Esophagus muscularis mucosa (tissue), 4 donors: ENCODE results near the gene SEMA4B. TPM values are rescaled to one million over a fixed set of nuclear protein-coding genes. Genes with fewer than 3 reads are reported as not detected.

Experiments used
- DNase-seq: peaks from one replicate; pipeline ENCODE4 v3.0.0-alpha.2; 2017; ENCODE audit errors: extremely low spot score
- H3K27ac ChIP-seq, 4 donors: fragments of 200-600 bp; sonication (generic); replicated peaks in 1 of 4; 1 replicate in 3 of 4; 2 replicates in 1 of 4; pipeline ENCODE4 v1.5.1; 2016 to 2019; ENCODE audit warnings: mild to moderate bottlenecking in 1 of 4
- H3K27me3 ChIP-seq, 4 donors: fragments of 200-600 bp; sonication (generic); one replicate each; pipeline versions ENCODE4 v1.5.1 to v1.6.0; 2016 to 2019
- H3K36me3 ChIP-seq, 4 donors: fragments of 200-600 bp; sonication (generic); one replicate each; pipeline ENCODE4 v1.5.1; 2016 to 2019
- H3K4me1 ChIP-seq, 4 donors: fragments of 200-600 bp; sonication (generic); one replicate each; pipeline ENCODE4 v1.5.1; 2016 to 2019
- H3K4me3 ChIP-seq, 4 donors: fragments of 200-600 bp; sonication (generic); 1 replicate in 2 of 4; 2 replicates in 2 of 4; pipeline ENCODE4 v1.5.1; 2016 to 2019; ENCODE audit warnings: mild to moderate bottlenecking in 4 of 4, moderate library complexity in 1 of 4
- H3K9me3 ChIP-seq, 4 donors: fragments of 200-600 bp; sonication (generic); 1 replicate in 3 of 4; 2 replicates in 1 of 4; pipeline ENCODE4 v1.5.1; 2016 to 2019
- CTCF ChIP-seq, 3 experiments: fragments of 200-600 bp in 2 of 3; fragments of 450-650 bp in 1 of 3; sonication (generic) in 2 of 3; IDR thresholded peaks; one replicate each; pipeline ENCODE4 v1.5.1; 2017 to 2019; ENCODE audit warnings: antibody characterized with exemption in 3 of 3, mild to moderate bottlenecking in 2 of 3, moderate library complexity in 1 of 3
- EP300 ChIP-seq: sonication (generic); formaldehyde crosslinking; IDR thresholded peaks from one replicate; pipeline ENCODE4 v1.6.1; 2017; ENCODE audit warnings: antibody characterized with exemption
- POLR2A ChIP-seq: fragments of 450-650 bp; IDR thresholded peaks from one replicate; pipeline ENCODE4 v1.6.1; 2017; ENCODE audit warnings: antibody characterized with exemption, moderate library complexity, mild to moderate bottlenecking, low read depth
- POLR2AphosphoS5 ChIP-seq, 2 donors: sonication (generic); formaldehyde crosslinking; IDR thresholded peaks; one replicate each; pipeline ENCODE4 v1.6.1; 2017; ENCODE audit warnings: antibody characterized with exemption in 2 of 2
- WGBS: methylation state at CpG from one replicate; pipeline ENCODE4 v1.1.5; 2018; 5-methylcytosine and 5-hydroxymethylcytosine counted together
- intact Hi-C: fragments of 100-400 bp; cut with DNase I; formaldehyde crosslinking; loops from one replicate; pipeline ENCODE4 v1.15.1; 2023
- total RNA-seq, 4 donors: library from RNA; depleted of rRNA; stranded (reverse); fragments of >200 nt; gene quantifications; one replicate each; pipeline versions ENCODE4 v1.1.0 to v1.2.1, GENCODE V29; 2016

Gene SEMA4B
- total RNA-seq, 4 donors from 2014 or later: 30.7 to 68.3 (median 43.4) TPM

- no peaks in the 10 kb centered on the region for H3K9me3 ChIP-seq
- peaks cover 50 to 58% (median 54%) of the 10 kb centered on the region in 4 donors for H3K4me1 ChIP-seq
- no peak overlapping the region for H3K4me3 ChIP-seq
- no peaks in the 10 kb centered on the region for H3K27me3 ChIP-seq
- no peak for DNase-seq
- peaks cover 0 to 28% (median 20%) of the 10 kb centered on the region in 4 donors for H3K36me3 ChIP-seq
- WGBS: 59% methylated on average over 5 of the region's 13 CpGs
- peak overlapping the region; percentile 33 to 57 (median 48) for H3K27ac ChIP-seq
- intact Hi-C loops: no loop called here
- TF ChIP-seq EP300 (no peak), POLR2AphosphoS5 (IDR thresholded peaks at IDR 0.05) (no peak), CTCF (IDR thresholded peaks at IDR 0.05) (no peak), POLR2A (no peak)
Observed at GRCh38 chr15:90211440-90212143, 10.5 kb downstream of the SEMA4B start.

GRCh38 chr15:90212221-90213098 lies 11.3 kb downstream of the SEMA4B start:
- peak overlapping the region; percentile 33 to 54 (median 38) for H3K27ac ChIP-seq
- H3K36me3 ChIP-seq: peaks cover 5 to 31% (median 16%) of the 10 kb centered on the region in 4 donors
- no peak for TF ChIP-seq POLR2A
- TF ChIP-seq EP300: no peak
- no peak for TF ChIP-seq CTCF (IDR thresholded peaks at IDR 0.05)
- TF ChIP-seq POLR2AphosphoS5 (IDR thresholded peaks at IDR 0.05): no peak
- WGBS: 77% methylated on average over 24 of the region's 35 CpGs
- no peaks in the 10 kb centered on the region for H3K9me3 ChIP-seq
- peaks cover 42 to 53% (median 47%) of the 10 kb centered on the region in 4 donors for H3K4me1 ChIP-seq
- no peak for DNase-seq
- no peaks in the 10 kb centered on the region for H3K27me3 ChIP-seq
- intact Hi-C loops: no loop called here
- no peak overlapping the region for H3K4me3 ChIP-seq

- Histone ChIP-seq H3K4me1 (peaks cover 37 to 52% (median 45%) of the 10 kb centered on the region in 4 donors), H3K4me3 (no peak overlapping the region), H3K9me3 (no peaks in the 10 kb centered on the region), H3K27me3 (no peaks in the 10 kb centered on the region), H3K36me3 (peaks cover 7 to 32% (median 21%) of the 10 kb centered on the region in 4 donors), H3K27ac (peak overlapping the region in 3 of 4 donors; percentile 28 to 54 (median 33))
- intact Hi-C loops: no loop called here
- DNase-seq: no peak
- TF ChIP-seq POLR2AphosphoS5 (IDR thresholded peaks at IDR 0.05) (no peak), POLR2A (no peak), EP300 (no peak), CTCF (IDR thresholded peaks at IDR 0.05) (no peak)
- WGBS: 78% methylated on average over 8 of the region's 12 CpGs
Observed at GRCh38 chr15:90213122-90213817, 12.1 kb downstream of the SEMA4B start.

- WGBS: 89% methylated on average over 7 of the region's 11 CpGs
- H3K36me3 ChIP-seq: peaks cover 7 to 37% (median 21%) of the 10 kb centered on the region in 4 donors
- TF ChIP-seq EP300 (no peak), POLR2A (no peak), CTCF (IDR thresholded peaks at IDR 0.05) (no peak), POLR2AphosphoS5 (IDR thresholded peaks at IDR 0.05) (no peak)
- peak overlapping the region in 1 of 4 donors; percentile 33 for H3K27ac ChIP-seq
- H3K27me3 ChIP-seq: no peaks in the 10 kb centered on the region
- DNase-seq: no peak
- no peak overlapping the region for H3K4me3 ChIP-seq
- peaks cover 37 to 52% (median 45%) of the 10 kb centered on the region in 4 donors for H3K4me1 ChIP-seq
- intact Hi-C loops: no loop called here
- no peaks in the 10 kb centered on the region for H3K9me3 ChIP-seq
Observed at GRCh38 chr15:90213818-90214204, 12.7 kb downstream of the SEMA4B start.
